Esophagus muscularis mucosa (tissue), 4 donors: Measurements from ENCODE around the gene APELA. TPM values are rescaled to one million over a fixed set of nuclear protein-coding genes. Genes with fewer than 3 reads are reported as not detected.

Experiments
- DNase-seq: peaks from one replicate; pipeline ENCODE4 v3.0.0-alpha.2; 2017; ENCODE audit errors: extremely low spot score
- H3K27ac ChIP-seq, 4 donors: fragments of 200-600 bp; sonication (generic); replicated peaks in 1 of 4; 1 replicate in 3 of 4; 2 replicates in 1 of 4; pipeline ENCODE4 v1.5.1; 2016 to 2019; ENCODE audit warnings: mild to moderate bottlenecking in 1 of 4
- H3K27me3 ChIP-seq, 4 donors: fragments of 200-600 bp; sonication (generic); one replicate each; pipeline versions ENCODE4 v1.5.1 to v1.6.0; 2016 to 2019
- H3K36me3 ChIP-seq, 4 donors: fragments of 200-600 bp; sonication (generic); one replicate each; pipeline ENCODE4 v1.5.1; 2016 to 2019
- H3K4me1 ChIP-seq, 4 donors: fragments of 200-600 bp; sonication (generic); one replicate each; pipeline ENCODE4 v1.5.1; 2016 to 2019
- H3K4me3 ChIP-seq, 4 donors: fragments of 200-600 bp; sonication (generic); 1 replicate in 2 of 4; 2 replicates in 2 of 4; pipeline ENCODE4 v1.5.1; 2016 to 2019; ENCODE audit warnings: mild to moderate bottlenecking in 4 of 4, moderate library complexity in 1 of 4
- H3K9me3 ChIP-seq, 4 donors: fragments of 200-600 bp; sonication (generic); 1 replicate in 3 of 4; 2 replicates in 1 of 4; pipeline ENCODE4 v1.5.1; 2016 to 2019
- CTCF ChIP-seq, 3 experiments: fragments of 200-600 bp in 2 of 3; fragments of 450-650 bp in 1 of 3; sonication (generic) in 2 of 3; IDR thresholded peaks; one replicate each; pipeline ENCODE4 v1.5.1; 2017 to 2019; ENCODE audit warnings: antibody characterized with exemption in 3 of 3, mild to moderate bottlenecking in 2 of 3, moderate library complexity in 1 of 3
- EP300 ChIP-seq: sonication (generic); formaldehyde crosslinking; IDR thresholded peaks from one replicate; pipeline ENCODE4 v1.6.1; 2017; ENCODE audit warnings: antibody characterized with exemption
- POLR2A ChIP-seq: fragments of 450-650 bp; IDR thresholded peaks from one replicate; pipeline ENCODE4 v1.6.1; 2017; ENCODE audit warnings: antibody characterized with exemption, moderate library complexity, mild to moderate bottlenecking, low read depth
- POLR2AphosphoS5 ChIP-seq, 2 donors: sonication (generic); formaldehyde crosslinking; IDR thresholded peaks; one replicate each; pipeline ENCODE4 v1.6.1; 2017; ENCODE audit warnings: antibody characterized with exemption in 2 of 2
- WGBS: methylation state at CpG from one replicate; pipeline ENCODE4 v1.1.5; 2018; 5-methylcytosine and 5-hydroxymethylcytosine counted together
- intact Hi-C: fragments of 100-400 bp; cut with DNase I; formaldehyde crosslinking; loops from one replicate; pipeline ENCODE4 v1.15.1; 2023
- total RNA-seq, 4 donors: library from RNA; depleted of rRNA; stranded (reverse); fragments of >200 nt; gene quantifications; one replicate each; pipeline versions ENCODE4 v1.1.0 to v1.2.1, GENCODE V29; 2016

The APELA gene
- total RNA-seq, 4 donors from 2014 or later, result not detected

- Histone ChIP-seq H3K27me3 (peaks cover 0 to 34% (median 0%) of the 10 kb centered on the region in 4 donors), H3K27ac (no peak overlapping the region), H3K4me3 (no peak overlapping the region), H3K4me1 (no peaks in the 10 kb centered on the region), H3K36me3 (no peaks in the 10 kb centered on the region), H3K9me3 (no peaks in the 10 kb centered on the region)
- intact Hi-C loops, result no loop called here
- TF ChIP-seq CTCF (IDR thresholded peaks at IDR 0.05) (no peak), EP300 (no peak), POLR2AphosphoS5 (IDR thresholded peaks at IDR 0.05) (no peak), POLR2A (no peak)
- WGBS, result 55% methylated on average over 9 of the region's 9 CpGs
- no peak for DNase-seq
Measured at GRCh38 chr4:164943192-164943591, 66.2 kb downstream of the APELA start.

GRCh38 chr4:164945146-164945545 lies 68.2 kb downstream of the APELA start:
- 74% methylated on average over 5 of the region's 5 CpGs for WGBS
- Histone ChIP-seq H3K27me3 (peaks cover 0 to 27% (median 0%) of the 10 kb centered on the region in 4 donors), H3K4me1 (no peaks in the 10 kb centered on the region), H3K9me3 (no peaks in the 10 kb centered on the region), H3K4me3 (no peak overlapping the region), H3K27ac (no peak overlapping the region), H3K36me3 (no peaks in the 10 kb centered on the region)
- no peak for DNase-seq
- intact Hi-C loops, result no loop called here
- TF ChIP-seq EP300, result no peak
- no peak for TF ChIP-seq POLR2AphosphoS5 (IDR thresholded peaks at IDR 0.05)
- no peak for TF ChIP-seq POLR2A
- TF ChIP-seq CTCF (IDR thresholded peaks at IDR 0.05), result no peak

GRCh38 chr4:164946810-164947209 lies 69.8 kb downstream of the APELA start:
- Histone ChIP-seq H3K27ac (no peak overlapping the region), H3K27me3 (peaks cover 0 to 25% (median 0%) of the 10 kb centered on the region in 4 donors), H3K9me3 (no peaks in the 10 kb centered on the region), H3K4me1 (no peaks in the 10 kb centered on the region), H3K36me3 (no peaks in the 10 kb centered on the region), H3K4me3 (no peak overlapping the region)
- no peak for TF ChIP-seq CTCF (IDR thresholded peaks at IDR 0.05)
- TF ChIP-seq EP300, result no peak
- no peak for TF ChIP-seq POLR2AphosphoS5 (IDR thresholded peaks at IDR 0.05)
- no peak for TF ChIP-seq POLR2A
- DNase-seq, result no peak
- 93% methylated on average over 5 of the region's 5 CpGs for WGBS
- intact Hi-C loops, result no loop called here

Other genes with a start within 250 kb of the APELA start
- gene SMIM31, start 123.0 kb upstream of the APELA start, total RNA-seq, result not detected
- gene TRIM61, start 100.5 kb downstream of the APELA start, total RNA-seq, result 1 to 10 TPM in 1 of 4 donors, under 1 TPM in 2, not detected in 1; 0.33 to 1.2 (median 0.46) TPM
- not detected for gene TRIM60, start 154.8 kb downstream of the APELA start, total RNA-seq
- not detected for gene TRIM75, start 176.7 kb downstream of the APELA start, total RNA-seq
- gene TMEM192, start 235.7 kb downstream of the APELA start, total RNA-seq, result 10 to 100 TPM; 11.6 to 19.1 (median 14.1) TPM